PFSK-1 (cell line): Measurements from ENCODE around the gene ZNF469. TPM values are rescaled to one million over a fixed set of nuclear protein-coding genes. Genes with fewer than 3 reads are reported as not detected.

Experiments used
- FOXP2 ChIP-seq: optimal IDR thresholded peaks from 2 replicates; pipeline ENCODE3; 2011; ENCODE audit warnings: borderline replicate concordance, control low read depth, inconsistent platforms; ENCODE audit not compliant: insufficient read depth; ENCODE audit errors: extremely low read length, extremely low read depth
- POLR2AphosphoS5 ChIP-seq: IDR thresholded peaks from 2 replicates; pipeline ENCODE4 v1.6.1; 2012; ENCODE audit warnings: low read depth, mild to moderate bottlenecking, control low read depth, low read length, moderate library complexity
- SIN3A ChIP-seq: IDR thresholded peaks from 2 replicates; pipeline ENCODE4 v1.6.1; 2012; ENCODE audit warnings: mild to moderate bottlenecking, low read length, moderate library complexity, borderline replicate concordance; ENCODE audit not compliant: insufficient read depth
- TAF1 ChIP-seq: IDR thresholded peaks from 2 replicates; pipeline ENCODE4 v1.6.1; 2012; ENCODE audit warnings: low read length, control low read depth, borderline replicate concordance; ENCODE audit not compliant: insufficient read depth
- polyA plus RNA-seq: library from polyadenylated mRNA; unstranded; fragments of >200 nt; gene quantifications from one replicate; pipeline ENCODE4 v1.2.1, GENCODE V29; 2012; ENCODE audit warnings: low read depth, missing spikeins; ENCODE audit not compliant: insufficient read length
- TF ChIP-seq, protein P1 (sequence below), 2 experiments: IDR thresholded peaks; 2 replicates each; pipeline versions ENCODE4 v1.6.1 to v1.8.0; 2011 to 2012; ENCODE audit warnings: low read depth in 2 of 2, low read length in 2 of 2, control low read depth in 1 of 2, inconsistent platforms in 1 of 2, mild to moderate bottlenecking in 1 of 2, moderate library complexity in 1 of 2; ENCODE audit not compliant: insufficient read depth in 1 of 2

The ZNF469 gene, protein sequence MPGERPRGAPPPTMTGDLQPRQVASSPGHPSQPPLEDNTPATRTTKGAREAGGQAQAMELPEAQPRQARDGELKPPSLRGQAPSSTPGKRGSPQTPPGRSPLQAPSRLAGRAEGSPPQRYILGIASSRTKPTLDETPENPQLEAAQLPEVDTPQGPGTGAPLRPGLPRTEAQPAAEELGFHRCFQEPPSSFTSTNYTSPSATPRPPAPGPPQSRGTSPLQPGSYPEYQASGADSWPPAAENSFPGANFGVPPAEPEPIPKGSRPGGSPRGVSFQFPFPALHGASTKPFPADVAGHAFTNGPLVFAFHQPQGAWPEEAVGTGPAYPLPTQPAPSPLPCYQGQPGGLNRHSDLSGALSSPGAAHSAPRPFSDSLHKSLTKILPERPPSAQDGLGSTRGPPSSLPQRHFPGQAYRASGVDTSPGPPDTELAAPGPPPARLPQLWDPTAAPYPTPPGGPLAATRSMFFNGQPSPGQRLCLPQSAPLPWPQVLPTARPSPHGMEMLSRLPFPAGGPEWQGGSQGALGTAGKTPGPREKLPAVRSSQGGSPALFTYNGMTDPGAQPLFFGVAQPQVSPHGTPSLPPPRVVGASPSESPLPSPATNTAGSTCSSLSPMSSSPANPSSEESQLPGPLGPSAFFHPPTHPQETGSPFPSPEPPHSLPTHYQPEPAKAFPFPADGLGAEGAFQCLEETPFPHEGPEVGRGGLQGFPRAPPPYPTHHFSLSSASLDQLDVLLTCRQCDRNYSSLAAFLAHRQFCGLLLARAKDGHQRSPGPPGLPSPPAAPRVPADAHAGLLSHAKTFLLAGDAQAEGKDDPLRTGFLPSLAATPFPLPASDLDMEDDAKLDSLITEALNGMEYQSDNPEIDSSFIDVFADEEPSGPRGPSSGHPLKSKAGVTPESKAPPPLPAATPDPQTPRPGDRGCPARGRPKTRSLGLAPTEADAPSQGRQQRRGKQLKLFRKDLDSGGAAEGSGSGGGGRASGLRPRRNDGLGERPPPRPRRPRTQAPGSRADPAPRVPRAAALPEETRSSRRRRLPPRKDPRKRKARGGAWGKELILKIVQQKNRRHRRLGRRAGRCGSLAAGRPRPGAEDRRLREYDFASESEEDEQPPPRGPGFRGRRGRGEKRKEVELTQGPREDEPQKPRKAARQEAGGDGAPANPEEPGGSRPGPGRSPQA (N-terminal part only)
- 7.8 TPM for polyA plus RNA-seq

DNA sequence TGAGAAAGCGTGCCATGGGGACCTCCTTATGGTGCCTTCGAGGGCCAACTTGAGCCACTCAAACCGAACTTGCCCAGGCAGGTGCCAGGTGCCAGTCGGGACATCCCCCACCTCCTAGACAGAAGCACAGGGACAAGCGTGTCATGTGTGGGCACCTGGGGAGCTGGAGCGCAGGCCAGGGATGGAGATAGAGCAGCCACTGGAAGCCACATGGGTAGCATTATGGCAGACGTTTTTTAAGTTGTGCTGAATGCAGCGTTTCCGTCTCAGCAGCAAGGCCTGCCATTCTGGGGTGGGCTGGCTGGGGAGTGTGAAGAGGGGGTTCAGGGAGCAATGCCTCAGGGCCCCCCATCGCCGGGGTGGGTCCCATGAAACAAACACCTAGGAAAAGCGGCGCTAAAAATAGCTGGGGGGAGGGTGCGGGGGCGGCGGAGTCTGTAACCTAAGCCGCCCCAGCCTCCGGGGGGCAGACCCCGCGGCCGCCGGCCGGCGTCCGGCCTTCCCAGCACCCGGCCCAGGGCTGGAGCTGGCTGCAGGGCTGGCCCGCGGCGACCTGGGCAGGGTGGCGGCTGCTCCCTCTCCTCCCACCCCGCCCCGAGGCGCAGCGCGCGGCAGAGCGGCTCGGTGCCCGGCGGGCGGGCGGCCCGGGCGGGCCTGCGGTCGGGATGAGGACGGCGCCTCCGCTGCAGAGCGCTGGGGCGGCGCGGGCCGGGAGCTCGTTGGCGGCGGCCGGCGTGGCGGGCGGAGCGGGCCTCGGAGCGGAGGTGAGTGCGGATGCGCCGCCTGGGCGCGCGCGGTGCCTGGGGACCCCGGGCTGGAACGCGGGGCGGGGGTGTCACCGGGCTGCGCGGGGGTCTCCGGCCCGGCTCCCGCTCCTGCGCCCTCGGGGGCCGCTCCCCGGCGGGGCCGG, at the start of gene ZNF469:
Gene ZNF469, plus strand, starts transcription at position 469 of the 910 bp plus-strand sequence. CDS start 44,512 bp downstream, outside the sequence.
- no peak for TF ChIP-seq SIN3A
- TF ChIP-seq, protein P1, sequence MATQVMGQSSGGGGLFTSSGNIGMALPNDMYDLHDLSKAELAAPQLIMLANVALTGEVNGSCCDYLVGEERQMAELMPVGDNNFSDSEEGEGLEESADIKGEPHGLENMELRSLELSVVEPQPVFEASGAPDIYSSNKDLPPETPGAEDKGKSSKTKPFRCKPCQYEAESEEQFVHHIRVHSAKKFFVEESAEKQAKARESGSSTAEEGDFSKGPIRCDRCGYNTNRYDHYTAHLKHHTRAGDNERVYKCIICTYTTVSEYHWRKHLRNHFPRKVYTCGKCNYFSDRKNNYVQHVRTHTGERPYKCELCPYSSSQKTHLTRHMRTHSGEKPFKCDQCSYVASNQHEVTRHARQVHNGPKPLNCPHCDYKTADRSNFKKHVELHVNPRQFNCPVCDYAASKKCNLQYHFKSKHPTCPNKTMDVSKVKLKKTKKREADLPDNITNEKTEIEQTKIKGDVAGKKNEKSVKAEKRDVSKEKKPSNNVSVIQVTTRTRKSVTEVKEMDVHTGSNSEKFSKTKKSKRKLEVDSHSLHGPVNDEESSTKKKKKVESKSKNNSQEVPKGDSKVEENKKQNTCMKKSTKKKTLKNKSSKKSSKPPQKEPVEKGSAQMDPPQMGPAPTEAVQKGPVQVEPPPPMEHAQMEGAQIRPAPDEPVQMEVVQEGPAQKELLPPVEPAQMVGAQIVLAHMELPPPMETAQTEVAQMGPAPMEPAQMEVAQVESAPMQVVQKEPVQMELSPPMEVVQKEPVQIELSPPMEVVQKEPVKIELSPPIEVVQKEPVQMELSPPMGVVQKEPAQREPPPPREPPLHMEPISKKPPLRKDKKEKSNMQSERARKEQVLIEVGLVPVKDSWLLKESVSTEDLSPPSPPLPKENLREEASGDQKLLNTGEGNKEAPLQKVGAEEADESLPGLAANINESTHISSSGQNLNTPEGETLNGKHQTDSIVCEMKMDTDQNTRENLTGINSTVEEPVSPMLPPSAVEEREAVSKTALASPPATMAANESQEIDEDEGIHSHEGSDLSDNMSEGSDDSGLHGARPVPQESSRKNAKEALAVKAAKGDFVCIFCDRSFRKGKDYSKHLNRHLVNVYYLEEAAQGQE (IDR thresholded peaks at IDR 0.05; ENCODE audit: insufficient read depth in 1 of 2, low read depth in 2 of 2, low read length in 2 of 2), result no peak
- no peak for TF ChIP-seq FOXP2
- no peak for TF ChIP-seq TAF1
- TF ChIP-seq POLR2AphosphoS5, result no peak

GRCh38 chr16:88333848-88334777, 48.6 kb upstream of the ZNF469 start:
- TF ChIP-seq, protein P1 (IDR thresholded peaks at IDR 0.05; ENCODE audit: insufficient read depth in 1 of 2, low read depth in 2 of 2, low read length in 2 of 2), result no peak
- TF ChIP-seq SIN3A (no peak), POLR2AphosphoS5 (no peak), FOXP2 (no peak), TAF1 (no peak)

DNA sequence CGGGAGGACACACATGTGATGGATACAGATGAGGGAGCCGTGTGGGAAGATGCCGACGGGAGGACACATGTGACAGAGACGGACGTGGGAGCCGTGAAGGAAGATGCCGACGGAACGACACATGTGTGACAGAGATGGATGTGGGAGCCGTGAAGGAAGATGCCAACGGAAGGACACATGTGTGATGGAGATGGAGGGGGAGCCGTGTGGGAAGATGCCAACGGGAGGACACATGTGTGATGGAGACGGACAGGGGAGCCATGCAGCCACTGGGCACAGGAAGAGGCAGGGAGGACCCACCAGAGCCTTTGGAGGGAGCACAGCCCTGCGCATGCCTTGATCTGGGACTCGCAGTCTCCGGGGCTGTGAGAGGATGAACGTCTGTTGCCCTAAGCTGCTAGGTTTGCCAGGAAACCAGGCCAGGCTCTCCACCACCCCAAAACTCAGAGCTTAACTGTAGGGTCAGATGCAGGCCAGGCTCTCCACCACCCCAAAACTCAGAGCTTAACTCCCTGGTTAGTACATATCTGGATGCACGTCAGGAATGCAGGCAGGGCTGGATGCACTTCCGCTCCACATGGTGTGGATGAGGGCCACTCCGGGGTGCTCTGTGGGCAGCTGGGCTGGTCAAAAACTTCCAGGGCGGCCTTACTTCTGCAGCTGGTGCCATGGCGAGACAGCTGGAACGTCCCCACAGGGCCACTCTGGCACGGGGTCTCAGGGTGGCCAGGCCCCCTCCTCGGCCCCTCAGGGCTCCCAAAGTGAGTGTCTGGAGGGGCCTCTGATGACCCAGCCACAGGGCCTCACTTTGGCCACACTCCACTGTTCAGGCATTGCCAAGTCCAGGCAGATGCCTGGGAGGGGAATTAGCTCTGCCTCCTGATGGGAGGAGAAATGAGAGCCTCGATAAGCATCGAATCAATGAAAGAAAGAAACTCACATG, 47.7 kb upstream of the ZNF469 start:
- TF ChIP-seq TAF1, result no peak
- no peak for TF ChIP-seq SIN3A
- no peak for TF ChIP-seq POLR2AphosphoS5
- TF ChIP-seq, protein P1 (IDR thresholded peaks at IDR 0.05; ENCODE audit: insufficient read depth in 1 of 2, low read depth in 2 of 2, low read length in 2 of 2), result no peak
- no peak for TF ChIP-seq FOXP2
